ENCODE measurements around the gene EXOSC2. TPM values are rescaled to one million over a fixed set of nuclear protein-coding genes. Genes with fewer than 3 reads are reported as not detected.

EXOSC2 gene
- total RNA-seq, 2 experiments from 2014 or later, result 65.0 to 89.9 TPM

- Histone ChIP-seq H3K9me2 (ENCODE audit: insufficient read depth, low read length) (no peaks in the 10 kb centered on the region), H3K36me3 (ENCODE audit: insufficient read depth, low read length) (no peaks in the 10 kb centered on the region), H3K4me3 (ENCODE audit: low read depth, low read length, poor library complexity, severe bottlenecking) (no peak overlapping the region), H3K27ac (ENCODE audit: low read depth, low read length, poor library complexity, severe bottlenecking) (no peak overlapping the region), H3K79me2 (ENCODE audit: insufficient read depth, low read depth, low read length) (no peaks in the 10 kb centered on the region), H3K4me1 (ENCODE audit: insufficient read depth, low read length, poor library complexity, severe bottlenecking) (no peaks in the 10 kb centered on the region), H3K4me2 (ENCODE audit: low read length) (no peak overlapping the region), H3K9me3 (ENCODE audit: low read length) (no peaks in the 10 kb centered on the region), H2AFZ (ENCODE audit: low read length) (no peak overlapping the region), H4K20me1 (ENCODE audit: insufficient read depth, low read length) (no peaks in the 10 kb centered on the region; the same call in 1 of the 2 replicates)
- CTCF ChIA-PET (ENCODE audit: unreplicated experiment), result no interaction called here
- POLR2A ChIA-PET, result no interaction called here
- BruUV-seq (replicated peaks), result no TSS peak
- intact Hi-C loops (cut with micrococcal nuclease; ENCODE audit: unreplicated experiment), result no loop called here
- no peak for DNase-seq (ENCODE audit: low spot score)
- TF ChIP-seq CTCF (conservative IDR thresholded peaks at IDR 0.05; ENCODE audit: low read length) (no peak), EZH2phosphoT487 (IDR thresholded peaks at IDR 0.05; ENCODE audit: borderline replicate concordance, low read depth, low read length) (no peak)
Measured at GRCh38 chr9:130661451-130662098, 32.0 kb upstream of the EXOSC2 start.

GRCh38 chr9:130662099-130662969 lies 31.2 kb upstream of the EXOSC2 start:
- TF ChIP-seq EZH2phosphoT487 (IDR thresholded peaks at IDR 0.05; ENCODE audit: borderline replicate concordance, low read depth, low read length) (no peak), CTCF (conservative IDR thresholded peaks at IDR 0.05; ENCODE audit: low read length) (peak; percentile 66)
- H3K9me3 ChIP-seq (ENCODE audit: low read length), result no peaks in the 10 kb centered on the region
- H3K79me2 ChIP-seq (ENCODE audit: insufficient read depth, low read depth, low read length), result no peaks in the 10 kb centered on the region
- no peaks in the 10 kb centered on the region for H3K9me2 ChIP-seq (ENCODE audit: insufficient read depth, low read length)
- intact Hi-C loops (cut with micrococcal nuclease; ENCODE audit: unreplicated experiment), result no loop called here
- no peaks in the 10 kb centered on the region for H3K36me3 ChIP-seq (ENCODE audit: insufficient read depth, low read length)
- no peak overlapping the region for H3K4me3 ChIP-seq (ENCODE audit: low read depth, low read length, poor library complexity, severe bottlenecking)
- POLR2A ChIA-PET, result no interaction called here
- BruUV-seq (replicated peaks), result no TSS peak
- H4K20me1 ChIP-seq (ENCODE audit: insufficient read depth, low read length), result no peaks in the 10 kb centered on the region; the same call in 1 of the 2 replicates
- H3K27ac ChIP-seq (ENCODE audit: low read depth, low read length, poor library complexity, severe bottlenecking), result no peak overlapping the region
- CTCF ChIA-PET (ENCODE audit: unreplicated experiment), result no interaction called here
- H3K4me2 ChIP-seq (ENCODE audit: low read length), result no peak overlapping the region
- no peaks in the 10 kb centered on the region for H3K4me1 ChIP-seq (ENCODE audit: insufficient read depth, low read length, poor library complexity, severe bottlenecking)
- H2AFZ ChIP-seq (ENCODE audit: low read length), result no peak overlapping the region
- no peak for DNase-seq (ENCODE audit: low spot score)

- no peak for DNase-seq (ENCODE audit: low spot score)
- Histone ChIP-seq H3K27ac (ENCODE audit: low read depth, low read length, poor library complexity, severe bottlenecking) (no peak overlapping the region), H3K9me2 (ENCODE audit: insufficient read depth, low read length) (no peaks in the 10 kb centered on the region), H3K36me3 (ENCODE audit: insufficient read depth, low read length) (no peaks in the 10 kb centered on the region), H3K4me3 (ENCODE audit: low read depth, low read length, poor library complexity, severe bottlenecking) (no peak overlapping the region), H3K9me3 (ENCODE audit: low read length) (no peaks in the 10 kb centered on the region), H3K79me2 (ENCODE audit: insufficient read depth, low read depth, low read length) (no peaks in the 10 kb centered on the region), H3K4me1 (ENCODE audit: insufficient read depth, low read length, poor library complexity, severe bottlenecking) (no peaks in the 10 kb centered on the region), H4K20me1 (ENCODE audit: insufficient read depth, low read length) (no peaks in the 10 kb centered on the region; the same call in 1 of the 2 replicates), H2AFZ (ENCODE audit: low read length) (no peak overlapping the region), H3K4me2 (ENCODE audit: low read length) (no peak overlapping the region)
- intact Hi-C loops (cut with micrococcal nuclease; ENCODE audit: unreplicated experiment), result no loop called here
- no TSS peak for BruUV-seq (replicated peaks)
- TF ChIP-seq EZH2phosphoT487 (IDR thresholded peaks at IDR 0.05; ENCODE audit: borderline replicate concordance, low read depth, low read length) (no peak), CTCF (conservative IDR thresholded peaks at IDR 0.05; ENCODE audit: low read length) (no peak)
- ChIA-PET POLR2A (no interaction called here), CTCF (ENCODE audit: unreplicated experiment) (no interaction called here)
Measured at GRCh38 chr9:130662970-130663257, 30.7 kb upstream of the EXOSC2 start.

Measured in OCI-LY7 (cell line).